ENCODE data around the gene SYNPO2. TPM values are rescaled to one million over a fixed set of nuclear protein-coding genes. Genes with fewer than 3 reads are reported as not detected.
"Not testable (repeated sequence)": the region's sequence is repeated elsewhere in the genome, so short reads cannot be mapped to it uniquely, and the experiment has no call there.

SYNPO2 gene
- total RNA-seq, 2 experiments from 2014 or later = 0.13 to 0.15 TPM

- POLR2A ChIA-PET = interaction anchor here (1.0 kb wide), 1 partner anchor 171 kb away, joined by 5 read pairs; the partner anchor contains the start of gene USP53
- CTCF ChIA-PET = interaction anchor here (0.7 to 1.4 kb wide), 8 partner anchors 10 to 258 kb away, joined by 3 to 11 read pairs (median 3); a partner anchor contains a TSS
These were observed 153.4 kb downstream of the SYNPO2 start for GRCh38 chr4:119041951-119042560.

GRCh38 chr4:119046263-119046662, 157.6 kb downstream of the SYNPO2 start:
- CTCF ChIA-PET = no interaction called here
- POLR2A ChIA-PET = no interaction called here

- POLR2A ChIA-PET, CTCF ChIA-PET: not testable (repeated sequence)
These were observed 158.4 kb downstream of the SYNPO2 start for GRCh38 chr4:119047059-119047458.

- CTCF ChIA-PET = no interaction called here
- POLR2A ChIA-PET = no interaction called here
These were observed 159.8 kb downstream of the SYNPO2 start for GRCh38 chr4:119048446-119048845.

- POLR2A ChIA-PET = no interaction called here
These were observed 160.7 kb downstream of the SYNPO2 start for GRCh38 chr4:119049342-119049741.

GRCh38 chr4:119050527-119051090, 162.0 kb downstream of the SYNPO2 start:
- POLR2A ChIA-PET = no interaction called here
- CTCF ChIA-PET = interaction anchor here (3.5 kb wide), 1 partner anchor 9 kb away, joined by 11 read pairs; no protein-coding TSS in a partner anchor

More at GRCh38 chr4:119049342-119049741, 160.7 kb downstream of the SYNPO2 start:
- CTCF ChIA-PET = no interaction called here

GRCh38 chr4:119053245-119053644, 164.6 kb downstream of the SYNPO2 start:
- ChIA-PET POLR2A (no interaction called here), CTCF (interaction anchor here (3.5 kb wide), 1 partner anchor 11 kb away, joined by 11 read pairs; no protein-coding TSS in a partner anchor)

GRCh38 chr4:119053997-119054396, 165.3 kb downstream of the SYNPO2 start:
- CTCF ChIA-PET = interaction anchor here (3.5 kb wide), 1 partner anchor 12 kb away, joined by 11 read pairs; no protein-coding TSS in a partner anchor
- POLR2A ChIA-PET = no interaction called here

GRCh38 chr4:119057417-119057816, 168.8 kb downstream of the SYNPO2 start:
- ChIA-PET CTCF (no interaction called here), POLR2A (no interaction called here)

GRCh38 chr4:119059221-119059620, 170.6 kb downstream of the SYNPO2 start:
- ChIA-PET CTCF (no interaction called here), POLR2A (no interaction called here)

GRCh38 chr4:119067125-119067524, 178.5 kb downstream of the SYNPO2 start:
- POLR2A ChIA-PET, CTCF ChIA-PET: not testable (repeated sequence)

- POLR2A ChIA-PET, CTCF ChIA-PET: not testable (repeated sequence)
These were observed 179.2 kb downstream of the SYNPO2 start for GRCh38 chr4:119067670-119068360.

GRCh38 chr4:119068529-119068962, 179.9 kb downstream of the SYNPO2 start:
- CTCF ChIA-PET = no interaction called here
- POLR2A ChIA-PET = no interaction called here

GRCh38 chr4:119070301-119070700, 181.6 kb downstream of the SYNPO2 start:
- CTCF ChIA-PET = no interaction called here
- POLR2A ChIA-PET = no interaction called here

- ChIA-PET POLR2A (no interaction called here), CTCF (no interaction called here)
These were observed 192.3 kb downstream of the SYNPO2 start for GRCh38 chr4:119080721-119081541.

GRCh38 chr4:119081542-119081859, 192.8 kb downstream of the SYNPO2 start:
- POLR2A ChIA-PET = no interaction called here

GRCh38 chr4:119081943-119082342, 193.3 kb downstream of the SYNPO2 start:
- CTCF ChIA-PET = no interaction called here
- POLR2A ChIA-PET = no interaction called here

More at GRCh38 chr4:119081542-119081859, 192.8 kb downstream of the SYNPO2 start:
- CTCF ChIA-PET = no interaction called here

GRCh38 chr4:119082661-119083060, 194.0 kb downstream of the SYNPO2 start:
- CTCF ChIA-PET = no interaction called here

GRCh38 chr4:119084513-119084912, 195.9 kb downstream of the SYNPO2 start:
- CTCF ChIA-PET = no interaction called here
- POLR2A ChIA-PET = no interaction called here

More at GRCh38 chr4:119082661-119083060, 194.0 kb downstream of the SYNPO2 start:
- POLR2A ChIA-PET = no interaction called here

GRCh38 chr4:119087121-119087520, 198.5 kb downstream of the SYNPO2 start:
- CTCF ChIA-PET = interaction anchor here (0.5 to 1.2 kb wide), 4 partner anchors 10 to 177 kb away, joined by 3 read pairs; no protein-coding TSS in a partner anchor

More at GRCh38 chr4:119087121-119087520, 198.5 kb downstream of the SYNPO2 start:
- POLR2A ChIA-PET = no interaction called here

All from activated CD8-positive, alpha-beta memory T cell treated with anti-CD3 and anti-CD28 coated beads for 36 hours (primary cell).